GM12801 (cell line): ENCODE measurements around the gene FAM53C.

Experiments
- TF ChIP-seq, protein P1 (sequence below): IDR thresholded peaks from one replicate; pipeline ENCODE4 v1.5.1; 2011; ENCODE audit warnings: control low read depth; ENCODE audit not compliant: insufficient read length; ENCODE audit errors: extremely low read depth

The FAM53C gene

DNA sequence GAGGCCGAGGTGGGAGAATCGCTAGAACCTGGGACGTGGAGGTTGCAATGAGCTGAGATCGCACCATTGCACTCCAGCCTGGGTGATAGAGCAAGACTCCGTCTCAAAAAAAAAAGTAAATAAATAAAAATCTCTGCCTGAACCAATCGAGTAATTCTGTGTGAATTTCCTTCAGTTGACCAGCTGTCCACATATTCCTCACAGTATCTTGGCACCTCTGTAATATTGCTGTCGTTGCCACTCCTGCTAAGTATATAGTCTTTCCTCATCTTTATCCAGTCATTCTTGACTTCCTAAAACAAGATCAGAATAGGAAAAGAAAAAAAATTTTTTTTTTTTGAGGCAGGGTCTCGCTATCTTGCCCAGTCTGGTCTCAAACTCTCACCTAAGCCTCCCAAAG is 44.3 kb downstream of the FAM53C start:
- TF ChIP-seq, protein P1, sequence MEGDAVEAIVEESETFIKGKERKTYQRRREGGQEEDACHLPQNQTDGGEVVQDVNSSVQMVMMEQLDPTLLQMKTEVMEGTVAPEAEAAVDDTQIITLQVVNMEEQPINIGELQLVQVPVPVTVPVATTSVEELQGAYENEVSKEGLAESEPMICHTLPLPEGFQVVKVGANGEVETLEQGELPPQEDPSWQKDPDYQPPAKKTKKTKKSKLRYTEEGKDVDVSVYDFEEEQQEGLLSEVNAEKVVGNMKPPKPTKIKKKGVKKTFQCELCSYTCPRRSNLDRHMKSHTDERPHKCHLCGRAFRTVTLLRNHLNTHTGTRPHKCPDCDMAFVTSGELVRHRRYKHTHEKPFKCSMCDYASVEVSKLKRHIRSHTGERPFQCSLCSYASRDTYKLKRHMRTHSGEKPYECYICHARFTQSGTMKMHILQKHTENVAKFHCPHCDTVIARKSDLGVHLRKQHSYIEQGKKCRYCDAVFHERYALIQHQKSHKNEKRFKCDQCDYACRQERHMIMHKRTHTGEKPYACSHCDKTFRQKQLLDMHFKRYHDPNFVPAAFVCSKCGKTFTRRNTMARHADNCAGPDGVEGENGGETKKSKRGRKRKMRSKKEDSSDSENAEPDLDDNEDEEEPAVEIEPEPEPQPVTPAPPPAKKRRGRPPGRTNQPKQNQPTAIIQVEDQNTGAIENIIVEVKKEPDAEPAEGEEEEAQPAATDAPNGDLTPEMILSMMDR = no peak

DNA sequence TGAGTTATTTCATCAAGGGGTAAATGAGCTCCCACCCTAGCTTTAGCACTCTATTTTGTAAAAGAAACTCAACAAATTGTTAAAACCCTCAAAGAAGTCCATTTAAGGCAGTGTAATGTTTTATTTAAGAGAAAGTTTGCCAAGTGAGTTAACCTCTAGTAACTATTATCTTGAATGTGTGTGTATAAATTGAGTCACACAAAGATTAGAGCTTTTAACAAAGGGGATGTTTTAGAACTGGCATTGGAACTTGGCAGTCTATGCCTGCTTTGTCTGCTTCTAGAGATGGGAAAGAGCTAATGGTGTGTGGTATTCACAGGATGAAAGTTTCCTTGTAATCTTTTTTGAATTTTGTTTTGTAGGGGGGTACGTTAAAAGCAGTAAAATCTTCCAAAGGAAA is 47.6 kb downstream of the FAM53C start:
- TF ChIP-seq, protein P1 = no peak

DNA sequence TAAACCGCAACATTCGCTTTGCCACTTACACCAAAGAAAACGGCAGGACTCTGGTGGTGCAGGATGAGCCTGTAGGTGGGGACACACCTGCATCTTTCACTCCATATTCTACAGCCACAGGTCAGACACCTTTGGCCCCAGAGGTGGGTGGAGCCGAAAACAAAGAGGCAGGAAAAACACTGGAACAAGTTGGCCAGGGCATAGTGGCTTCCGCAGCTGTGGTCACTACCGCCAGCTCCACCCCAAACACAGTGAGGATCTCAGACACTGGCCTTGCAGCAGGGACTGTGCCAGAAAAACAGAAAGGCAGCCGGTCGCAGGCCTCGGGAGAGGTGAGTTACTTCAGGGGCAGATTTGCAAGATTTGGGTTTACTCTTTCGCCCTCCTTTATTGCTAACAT is 48.2 kb downstream of the FAM53C start:
- TF ChIP-seq, protein P1 = no peak

DNA sequence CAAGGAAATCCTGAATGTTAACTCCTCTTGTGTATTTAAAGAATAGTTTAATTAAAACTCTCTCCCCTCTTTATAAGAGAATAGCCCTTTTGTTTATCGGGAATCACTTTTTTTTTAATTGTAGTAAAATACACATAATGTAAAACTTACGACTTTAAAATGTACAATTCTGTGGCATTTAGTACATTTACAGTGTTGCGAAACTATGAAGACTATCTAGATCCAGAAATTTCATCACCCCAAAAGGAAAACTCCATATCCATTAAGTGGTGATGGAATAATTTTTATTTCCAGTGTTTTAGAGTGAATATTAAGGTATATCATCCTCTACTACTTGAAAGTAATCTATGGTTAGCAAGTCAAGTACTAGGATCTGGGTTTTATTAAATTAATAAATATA is 51.3 kb downstream of the FAM53C start:
- TF ChIP-seq, protein P1 = no peak

DNA sequence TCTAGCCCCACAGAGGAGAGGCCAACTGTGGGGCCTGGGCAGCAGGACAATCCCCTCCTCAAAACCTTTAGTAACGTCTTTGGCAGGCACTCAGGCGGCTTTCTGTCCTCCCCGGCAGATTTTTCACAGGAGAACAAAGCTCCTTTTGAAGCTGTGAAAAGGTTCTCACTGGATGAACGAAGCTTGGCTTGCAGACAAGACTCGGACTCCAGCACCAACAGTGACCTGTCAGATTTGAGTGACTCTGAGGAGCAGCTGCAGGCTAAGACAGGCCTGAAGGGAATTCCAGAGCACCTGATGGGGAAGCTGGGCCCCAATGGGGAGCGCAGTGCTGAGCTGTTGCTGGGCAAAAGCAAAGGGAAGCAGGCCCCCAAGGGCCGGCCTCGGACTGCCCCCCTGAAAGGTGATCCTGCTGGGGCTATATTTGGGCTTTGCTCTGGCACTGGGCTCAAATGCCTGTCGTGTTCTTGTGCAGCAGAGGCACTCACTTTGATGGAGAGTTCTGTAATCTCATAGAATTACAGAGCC is 53.9 kb downstream of the FAM53C start:
- TF ChIP-seq, protein P1 = no peak
